ENCODE results near the gene SNTG2. TPM values are rescaled to one million over a fixed set of nuclear protein-coding genes. Genes with fewer than 3 reads are reported as not detected.

The SNTG2 gene
- polyA plus RNA-seq, 3 donors = 2.4 to 3.3 (median 2.9) TPM

DNA sequence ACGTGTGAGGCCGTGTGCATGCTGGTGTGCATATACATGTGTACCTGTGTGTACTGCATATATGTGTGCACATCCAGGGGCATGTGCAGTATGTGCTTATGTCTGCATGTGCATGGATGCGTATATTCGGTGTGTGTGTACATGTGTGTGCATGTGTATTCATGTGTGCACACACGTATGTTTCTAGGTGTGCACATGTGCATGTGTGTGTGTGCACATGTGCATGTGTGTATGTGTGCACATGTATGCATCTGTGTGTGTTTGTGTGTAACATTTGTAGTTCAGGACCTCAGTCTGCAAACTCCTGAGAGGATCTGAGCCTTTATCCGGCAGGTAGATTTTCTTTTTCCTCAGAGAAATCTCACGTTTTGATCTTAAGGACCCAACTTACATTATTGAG is 201.7 kb downstream of the SNTG2 start:
- DNase-seq (ENCODE audit: extremely low read depth in 1 of 11, low read depth in 9 of 11, low spot score in 4 of 11) = no peak

- DNase-seq (ENCODE audit: extremely low read depth in 1 of 11, low read depth in 9 of 11, low spot score in 4 of 11) = no peak
These were observed 203.3 kb downstream of the SNTG2 start for GRCh38 chr2:1153920-1154319.

- DNase-seq (ENCODE audit: extremely low read depth in 1 of 11, low read depth in 9 of 11, low spot score in 4 of 11) = no peak
These were observed 204.3 kb downstream of the SNTG2 start for GRCh38 chr2:1154710-1155594.

DNA sequence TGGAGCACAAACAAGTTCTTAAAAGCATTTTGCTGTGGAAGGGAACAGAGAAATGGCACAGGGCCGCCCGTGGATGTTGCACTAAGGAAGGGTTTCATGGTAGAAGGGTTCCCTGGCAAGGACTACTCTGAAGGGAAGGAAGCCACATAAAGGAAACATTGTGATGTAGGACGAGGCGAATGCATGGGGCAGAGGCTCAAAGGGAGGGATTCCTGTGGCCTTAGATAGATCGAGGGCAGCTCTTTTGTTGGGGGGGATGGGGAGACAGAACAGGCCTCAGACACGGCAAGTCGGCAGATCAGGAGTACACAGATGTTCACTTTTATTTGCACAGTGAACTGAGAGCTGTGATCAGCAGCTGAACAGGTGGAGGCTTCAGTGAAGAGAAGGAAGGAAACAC is 205.4 kb downstream of the SNTG2 start:
- no peak for DNase-seq (ENCODE audit: extremely low read depth in 1 of 11, low read depth in 9 of 11, low spot score in 4 of 11)

DNA sequence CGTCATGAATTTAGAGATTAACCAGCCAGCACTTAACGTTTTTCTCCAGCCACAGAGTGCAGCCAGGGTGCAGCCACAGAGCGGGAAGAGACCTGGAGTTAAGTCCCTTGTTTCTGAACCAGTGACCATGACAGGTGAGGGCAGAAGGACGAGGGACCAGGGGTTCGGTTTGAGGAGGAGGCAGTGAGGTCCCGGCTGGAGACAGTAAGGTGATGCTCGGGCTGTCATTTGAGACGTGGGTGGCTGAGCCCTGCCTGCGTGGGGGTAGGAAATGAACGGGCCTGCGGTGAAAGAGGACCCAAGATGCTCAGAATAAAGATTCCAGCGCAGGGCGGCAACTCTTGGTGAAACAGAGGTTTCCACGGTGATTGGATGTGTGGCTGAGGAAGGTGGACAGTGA is 205.9 kb downstream of the SNTG2 start:
- peak in 4 of 11 donors; percentile 33 to 56 (median 43) for DNase-seq (ENCODE audit: extremely low read depth in 1 of 11, low read depth in 9 of 11, low spot score in 4 of 11)

DNA sequence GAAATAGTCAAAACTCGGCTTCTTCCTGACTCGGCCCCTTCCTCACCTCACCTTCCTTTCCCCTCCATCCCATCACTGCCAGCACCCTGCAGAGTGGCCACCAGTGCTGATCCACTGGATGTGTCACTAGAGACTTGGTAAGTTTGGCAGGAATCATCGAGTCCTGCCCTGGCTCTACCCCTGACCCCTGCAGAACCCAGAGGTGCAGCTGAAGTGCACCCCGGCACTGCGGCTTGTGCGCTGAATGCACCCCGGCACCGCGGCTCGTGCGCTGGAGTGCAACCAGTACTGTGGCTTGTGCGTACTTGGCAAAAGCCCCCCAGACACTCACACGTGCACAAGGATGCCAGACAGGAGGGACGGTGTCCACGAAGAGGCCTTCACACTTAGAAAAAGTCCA is 206.5 kb downstream of the SNTG2 start:
- no peak for DNase-seq (ENCODE audit: extremely low read depth in 1 of 11, low read depth in 9 of 11, low spot score in 4 of 11)

GRCh38 chr2:1159013-1159412 is 208.4 kb downstream of the SNTG2 start:
- no peak for DNase-seq (ENCODE audit: extremely low read depth in 1 of 11, low read depth in 9 of 11, low spot score in 4 of 11)

DNA sequence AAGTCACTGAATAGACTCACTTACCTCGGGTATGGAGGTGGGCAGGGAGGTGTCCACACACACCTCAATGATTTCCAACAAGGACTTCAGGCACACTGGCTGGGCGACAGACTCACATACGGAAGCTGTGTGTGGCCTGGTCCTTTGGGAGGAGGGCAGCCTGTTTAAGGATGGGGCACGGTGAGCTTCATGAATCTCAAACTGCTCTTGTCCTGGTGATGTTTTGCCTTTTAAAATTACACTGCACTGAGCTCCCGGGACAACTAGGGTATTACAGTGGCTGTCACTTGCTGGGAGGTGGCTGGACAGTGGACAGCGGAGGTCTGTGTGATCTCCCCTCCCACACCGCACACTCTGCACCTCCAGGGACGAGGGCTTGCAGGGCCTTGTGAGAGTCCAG is 211.6 kb downstream of the SNTG2 start:
- DNase-seq (ENCODE audit: extremely low read depth in 1 of 11, low read depth in 9 of 11, low spot score in 4 of 11) = no peak

GRCh38 chr2:1162768-1163584 is 212.3 kb downstream of the SNTG2 start:
- DNase-seq (ENCODE audit: extremely low read depth in 1 of 11, low read depth in 9 of 11, low spot score in 4 of 11) = peak in 4 of 11 donors; percentile 6 to 35 (median 18)

- no peak for DNase-seq (ENCODE audit: extremely low read depth in 1 of 11, low read depth in 9 of 11, low spot score in 4 of 11)
These were observed 216.3 kb downstream of the SNTG2 start for GRCh38 chr2:1166976-1167375.

GRCh38 chr2:1168846-1169245 is 218.2 kb downstream of the SNTG2 start:
- DNase-seq (ENCODE audit: extremely low read depth in 1 of 11, low read depth in 9 of 11, low spot score in 4 of 11) = no peak

GRCh38 chr2:1169291-1169949 is 218.8 kb downstream of the SNTG2 start:
- DNase-seq (ENCODE audit: extremely low read depth in 1 of 11, low read depth in 9 of 11, low spot score in 4 of 11) = no peak

DNA sequence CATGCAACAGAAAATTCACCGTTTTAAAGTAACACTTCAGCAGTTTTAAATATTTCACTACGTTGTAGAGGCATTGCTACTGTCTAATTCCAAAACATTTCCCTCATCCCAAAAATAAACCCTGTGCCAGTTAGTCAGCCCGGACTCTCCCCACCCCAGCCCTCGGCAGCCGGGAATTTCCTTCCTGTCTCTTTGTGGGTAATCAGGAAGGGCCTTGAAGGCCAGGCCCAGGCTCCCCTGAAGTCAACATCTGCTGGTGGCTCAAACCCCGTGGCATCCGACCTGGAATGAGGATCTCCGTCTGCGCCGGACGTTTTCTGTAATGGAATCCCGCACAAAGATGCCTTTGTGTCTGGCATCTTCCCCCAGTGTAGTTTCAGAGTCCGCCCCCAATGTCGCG is 219.6 kb downstream of the SNTG2 start:
- DNase-seq (ENCODE audit: extremely low read depth in 1 of 11, low read depth in 9 of 11, low spot score in 4 of 11) = no peak

DNA sequence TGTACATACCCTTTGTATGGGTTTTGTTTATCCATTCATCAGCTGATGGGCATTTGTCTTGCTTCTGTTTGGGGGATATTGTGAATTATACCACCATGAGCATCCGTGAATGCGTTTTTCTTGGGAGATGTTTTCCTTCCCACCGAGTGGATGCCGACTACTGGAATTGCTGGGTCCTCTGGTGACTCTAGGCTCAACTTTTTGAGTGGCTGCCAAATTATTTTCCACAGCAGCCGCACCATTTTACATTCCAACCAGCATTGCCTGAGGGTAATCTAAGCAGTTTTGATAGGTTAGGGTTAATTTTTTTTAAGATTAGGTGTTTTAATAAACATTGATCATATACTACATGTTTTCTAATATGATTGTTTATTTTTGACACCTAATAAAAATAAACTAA is 220.1 kb downstream of the SNTG2 start:
- DNase-seq (ENCODE audit: extremely low read depth in 1 of 11, low read depth in 9 of 11, low spot score in 4 of 11) = no peak

GRCh38 chr2:1173528-1173927 is 222.9 kb downstream of the SNTG2 start:
- no peak for DNase-seq (ENCODE audit: extremely low read depth in 1 of 11, low read depth in 9 of 11, low spot score in 4 of 11)

DNA sequence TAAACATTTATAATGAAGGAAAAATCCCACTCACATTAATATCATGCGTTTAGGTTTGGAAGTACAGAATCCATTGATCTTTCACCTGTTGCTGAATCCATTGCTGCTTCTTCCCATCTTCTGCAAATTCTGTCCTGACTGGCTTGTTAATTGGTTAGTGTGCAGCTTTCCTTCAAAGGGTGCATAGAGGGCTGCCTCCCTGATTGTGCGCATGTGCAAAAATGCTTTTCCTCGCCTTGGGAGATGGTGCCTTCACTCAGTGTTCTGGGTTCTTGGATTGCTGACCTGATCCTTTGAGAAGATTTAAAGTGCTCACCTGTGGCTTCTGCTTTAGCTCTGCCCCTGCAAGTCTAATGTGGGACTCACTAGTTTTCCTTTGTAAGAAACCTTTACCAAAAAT is 231.2 kb downstream of the SNTG2 start:
- no peak for DNase-seq (ENCODE audit: extremely low read depth in 1 of 11, low read depth in 9 of 11, low spot score in 4 of 11)

DNA sequence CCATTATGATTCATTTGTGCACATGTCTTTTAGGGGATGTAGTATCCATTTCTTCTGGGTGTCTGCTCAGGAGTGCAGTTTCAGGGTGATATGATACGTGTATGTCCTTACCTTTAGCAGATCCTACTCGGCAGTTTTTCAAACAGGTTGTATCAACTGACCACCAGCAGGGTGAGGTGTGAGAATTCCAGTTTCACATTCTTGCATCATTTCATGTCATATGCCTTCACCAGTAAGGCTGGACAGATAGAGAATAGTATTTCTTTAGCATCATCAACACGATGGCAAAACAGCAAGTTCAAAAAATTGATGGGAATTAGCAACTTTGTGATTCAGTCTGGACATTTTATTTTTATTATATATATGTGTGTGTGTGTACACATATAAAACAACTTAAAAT is 232.7 kb downstream of the SNTG2 start:
- DNase-seq (ENCODE audit: extremely low read depth in 1 of 11, low read depth in 9 of 11, low spot score in 4 of 11) = no peak

DNA sequence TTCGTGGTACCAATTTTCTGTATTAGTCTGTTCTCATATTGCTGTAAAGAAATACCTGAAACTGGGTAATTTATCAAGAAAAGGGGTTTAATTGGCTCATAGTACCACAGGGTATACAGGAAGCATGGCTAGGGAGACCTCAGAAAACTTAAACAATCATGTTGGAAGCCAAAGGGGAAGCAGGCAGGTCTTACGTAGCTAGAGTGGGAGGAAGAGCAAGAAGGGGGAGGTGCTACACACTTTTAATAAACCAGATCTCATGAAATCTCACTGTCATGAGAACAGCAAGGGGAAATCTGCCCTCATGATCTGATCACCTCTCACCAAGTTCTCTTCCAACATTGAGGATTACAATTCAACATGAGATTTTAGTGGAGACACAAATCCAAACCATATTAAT is 235.8 kb downstream of the SNTG2 start:
- DNase-seq (ENCODE audit: extremely low read depth in 1 of 11, low read depth in 9 of 11, low spot score in 4 of 11) = no peak

DNA sequence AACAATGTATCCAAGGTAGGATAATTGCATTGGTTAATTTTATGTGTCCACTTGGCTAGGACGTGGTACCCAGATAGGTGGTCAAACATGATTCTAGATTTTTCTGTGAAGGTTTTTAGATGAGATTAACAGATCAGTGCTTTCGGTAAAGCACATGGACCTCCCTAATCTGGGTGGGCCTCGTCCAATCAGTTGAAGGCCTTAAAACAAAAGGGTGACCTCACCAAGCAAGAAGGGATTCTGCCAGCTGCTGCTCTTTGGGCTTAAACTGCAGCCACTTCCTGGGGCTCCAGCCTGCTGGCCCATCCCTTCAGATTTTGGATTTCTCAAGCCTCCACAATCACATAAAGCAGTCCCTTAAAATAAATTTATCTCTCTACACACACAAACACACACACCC is 236.5 kb downstream of the SNTG2 start:
- DNase-seq (ENCODE audit: extremely low read depth in 1 of 11, low read depth in 9 of 11, low spot score in 4 of 11) = no peak

DNA sequence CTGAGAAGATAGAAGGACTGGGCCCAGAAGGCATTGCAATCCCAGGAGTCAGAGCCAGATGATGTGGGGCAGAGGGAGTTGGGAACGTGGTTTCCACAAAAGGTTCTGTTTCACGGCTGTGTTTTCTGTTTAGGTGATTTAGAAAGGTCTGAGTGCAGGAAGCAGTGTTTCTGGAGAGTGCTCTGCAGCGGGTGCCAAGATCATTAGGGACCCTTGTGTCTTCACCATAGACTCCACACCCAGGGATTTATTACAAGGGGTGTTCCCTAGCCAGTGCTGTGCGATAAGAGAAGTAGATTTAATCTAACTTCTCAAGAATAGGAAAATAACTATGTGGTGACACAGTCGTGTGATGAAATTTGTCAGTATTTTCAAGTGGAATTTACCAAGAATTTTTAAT is 241.5 kb downstream of the SNTG2 start:
- no peak for DNase-seq (ENCODE audit: extremely low read depth in 1 of 11, low read depth in 9 of 11, low spot score in 4 of 11)

Data from renal cortex interstitium (tissue), 11 donors.